Panc1 (cell line): ENCODE measurements around the gene MAP3K3. TPM values are rescaled to one million over a fixed set of nuclear protein-coding genes. Genes with fewer than 3 reads are reported as not detected.

Source experiments
- ATAC-seq: fragments of 200-7000 bp; cut with Tn5 transposase; 2 replicates; pipeline ENCODE4 v1.9.1; 2020; ENCODE audit warnings: mild to moderate bottlenecking, moderate library complexity
- BruUV-seq: library from RNA; stranded (reverse); fragments of 400-500 nt; replicated peaks from 2 replicates; lab custom pipeline; 2021; lab: Mats Ljungman, UMichigan
- CTCF ChIA-PET: fragments of 300-600 bp; sonication (Branson Sonifier 250); formaldehyde crosslinking; loops from one replicate; lab custom pipeline; 2022; ENCODE audit warnings: antibody characterized with exemption; lab: Charles Lee
- POLR2A ChIA-PET: fragments of 300-600 bp; sonication (Branson Sonifier 250); formaldehyde crosslinking; loops from one replicate; lab custom pipeline; 2022; ENCODE audit warnings: antibody characterized with exemption; lab: Charles Lee
- DNase-seq: peaks from one replicate; pipeline ENCODE4 v3.0.0-alpha.2; 2010; ENCODE audit warnings: low read depth, low spot score
- H3K27ac ChIP-seq: 2 replicates; pipeline ENCODE4 v1.5.1; 2011; ENCODE audit warnings: mild to moderate bottlenecking, low read length, inconsistent platforms
- H3K27me3 ChIP-seq: fragments of 200-500 bp; sonication (Bioruptor generic); 2 replicates; pipeline ENCODE4 v1.6.0; 2014; ENCODE audit warnings: low read length, inconsistent platforms; ENCODE audit not compliant: control insufficient read depth, insufficient read depth
- H3K36me3 ChIP-seq: fragments of 200-500 bp; sonication (Bioruptor generic); 2 replicates; pipeline ENCODE4 v1.5.1; 2014; ENCODE audit warnings: inconsistent platforms, mild to moderate bottlenecking, low read length, moderate library complexity; ENCODE audit not compliant: control insufficient read depth, insufficient read depth
- H3K4me1 ChIP-seq: 2 replicates; pipeline ENCODE4 v1.5.1; 2011; ENCODE audit warnings: inconsistent platforms, mild to moderate bottlenecking, low read length, moderate library complexity; ENCODE audit not compliant: control insufficient read depth, insufficient read depth
- H3K4me3 ChIP-seq, 2 experiments: 2 replicates each; pipeline ENCODE4 v1.5.1; 2011 to 2012; ENCODE audit warnings: low read depth in 2 of 2, low read length in 2 of 2, mild to moderate bottlenecking in 2 of 2, inconsistent platforms in 1 of 2, moderate library complexity in 1 of 2
- H3K9me3 ChIP-seq: fragments of 200-500 bp; sonication (Bioruptor generic); 2 replicates; pipeline ENCODE4 v1.5.1; 2014; ENCODE audit warnings: low read depth, mild to moderate bottlenecking, inconsistent platforms, low read length, moderate library complexity; ENCODE audit not compliant: control insufficient read depth, insufficient read depth
- POLR2AphosphoS5 ChIP-seq: IDR thresholded peaks from 2 replicates; pipeline ENCODE4 v1.6.1; 2012; ENCODE audit warnings: mild to moderate bottlenecking, low read depth, low read length, moderate library complexity
- SIN3A ChIP-seq: IDR thresholded peaks from 2 replicates; pipeline ENCODE4 v1.6.1; 2012; ENCODE audit warnings: low read depth, mild to moderate bottlenecking, low read length, moderate library complexity, borderline replicate concordance; ENCODE audit not compliant: insufficient read depth
- TCF7L2 ChIP-seq: IDR thresholded peaks from 2 replicates; pipeline ENCODE4 v1.6.1; 2011; ENCODE audit warnings: mild to moderate bottlenecking, low read depth, low read length, inconsistent platforms
- in situ Hi-C: cut with HindIII; loops from 2 replicates; pipeline ENCODE4 v1.10.0; 2016; ENCODE audit warnings: low sequenced_read_pairs, low pct_unique_long_range_greater_than_20kb
- intact Hi-C: fragments of 100-400 bp; cut with micrococcal nuclease; formaldehyde crosslinking; loops from one replicate; pipeline ENCODE4 v1.10.0; 2022; ENCODE audit not compliant: unreplicated experiment
- total RNA-seq: library from RNA; stranded (reverse); gene quantifications from one replicate; pipeline ENCODE4 v1.2.1, GENCODE V29; 2021; ENCODE audit not compliant: unreplicated experiment
- TF ChIP-seq, protein P1 (sequence below), 2 experiments: IDR thresholded peaks; 2 replicates each; pipeline ENCODE4 v1.6.1; 2011 to 2012; ENCODE audit warnings: low read depth in 2 of 2, control low read depth in 1 of 2, low read length in 1 of 2, mild to moderate bottlenecking in 1 of 2, moderate library complexity in 1 of 2; ENCODE audit not compliant: insufficient read depth in 1 of 2
- TF ChIP-seq, protein P2 (sequence below): fragments of 450-650 bp; IDR thresholded peaks from 2 replicates; pipeline ENCODE4 v1.5.1; 2017; ENCODE audit warnings: mild to moderate bottlenecking

Gene MAP3K3
- total RNA-seq, 1 experiment from 2014 or later: 22.3 TPM

DNA sequence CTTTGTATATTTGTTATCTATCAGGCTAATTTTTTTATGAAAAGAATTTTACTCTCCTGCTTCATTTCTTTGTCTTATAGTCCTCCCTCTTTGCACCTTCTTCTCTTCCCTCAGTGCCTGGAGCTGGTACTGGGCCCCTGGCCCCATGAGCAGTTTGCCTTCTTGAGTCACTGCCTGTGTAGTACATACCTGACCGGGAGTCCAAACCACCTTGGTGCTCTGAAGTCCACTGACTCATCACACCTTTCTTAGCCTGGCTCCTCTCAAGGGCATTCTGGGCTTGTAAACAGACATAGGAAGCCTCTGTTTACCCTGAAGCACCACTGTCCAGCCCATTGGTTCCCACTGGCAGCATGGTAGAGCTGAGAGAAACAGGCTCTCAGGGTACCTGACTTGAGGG lies 32.6 kb upstream of the MAP3K3 start:
- H3K4me3 ChIP-seq: no peak overlapping the region
- no peaks in the 10 kb centered on the region for H3K27me3 ChIP-seq
- peaks cover 5% of the 10 kb centered on the region; the same call in 1 of the 2 replicates for H3K36me3 ChIP-seq
- ATAC-seq (no peak), DNase-seq (no peak)
- intact Hi-C loops: no loop called here
- no peak for TF ChIP-seq TCF7L2
- TF ChIP-seq, protein P1, sequence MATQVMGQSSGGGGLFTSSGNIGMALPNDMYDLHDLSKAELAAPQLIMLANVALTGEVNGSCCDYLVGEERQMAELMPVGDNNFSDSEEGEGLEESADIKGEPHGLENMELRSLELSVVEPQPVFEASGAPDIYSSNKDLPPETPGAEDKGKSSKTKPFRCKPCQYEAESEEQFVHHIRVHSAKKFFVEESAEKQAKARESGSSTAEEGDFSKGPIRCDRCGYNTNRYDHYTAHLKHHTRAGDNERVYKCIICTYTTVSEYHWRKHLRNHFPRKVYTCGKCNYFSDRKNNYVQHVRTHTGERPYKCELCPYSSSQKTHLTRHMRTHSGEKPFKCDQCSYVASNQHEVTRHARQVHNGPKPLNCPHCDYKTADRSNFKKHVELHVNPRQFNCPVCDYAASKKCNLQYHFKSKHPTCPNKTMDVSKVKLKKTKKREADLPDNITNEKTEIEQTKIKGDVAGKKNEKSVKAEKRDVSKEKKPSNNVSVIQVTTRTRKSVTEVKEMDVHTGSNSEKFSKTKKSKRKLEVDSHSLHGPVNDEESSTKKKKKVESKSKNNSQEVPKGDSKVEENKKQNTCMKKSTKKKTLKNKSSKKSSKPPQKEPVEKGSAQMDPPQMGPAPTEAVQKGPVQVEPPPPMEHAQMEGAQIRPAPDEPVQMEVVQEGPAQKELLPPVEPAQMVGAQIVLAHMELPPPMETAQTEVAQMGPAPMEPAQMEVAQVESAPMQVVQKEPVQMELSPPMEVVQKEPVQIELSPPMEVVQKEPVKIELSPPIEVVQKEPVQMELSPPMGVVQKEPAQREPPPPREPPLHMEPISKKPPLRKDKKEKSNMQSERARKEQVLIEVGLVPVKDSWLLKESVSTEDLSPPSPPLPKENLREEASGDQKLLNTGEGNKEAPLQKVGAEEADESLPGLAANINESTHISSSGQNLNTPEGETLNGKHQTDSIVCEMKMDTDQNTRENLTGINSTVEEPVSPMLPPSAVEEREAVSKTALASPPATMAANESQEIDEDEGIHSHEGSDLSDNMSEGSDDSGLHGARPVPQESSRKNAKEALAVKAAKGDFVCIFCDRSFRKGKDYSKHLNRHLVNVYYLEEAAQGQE (IDR thresholded peaks at IDR 0.05; ENCODE audit: insufficient read depth in 1 of 2, low read depth in 2 of 2, low read length in 1 of 2): no peak
- TF ChIP-seq, protein P2, sequence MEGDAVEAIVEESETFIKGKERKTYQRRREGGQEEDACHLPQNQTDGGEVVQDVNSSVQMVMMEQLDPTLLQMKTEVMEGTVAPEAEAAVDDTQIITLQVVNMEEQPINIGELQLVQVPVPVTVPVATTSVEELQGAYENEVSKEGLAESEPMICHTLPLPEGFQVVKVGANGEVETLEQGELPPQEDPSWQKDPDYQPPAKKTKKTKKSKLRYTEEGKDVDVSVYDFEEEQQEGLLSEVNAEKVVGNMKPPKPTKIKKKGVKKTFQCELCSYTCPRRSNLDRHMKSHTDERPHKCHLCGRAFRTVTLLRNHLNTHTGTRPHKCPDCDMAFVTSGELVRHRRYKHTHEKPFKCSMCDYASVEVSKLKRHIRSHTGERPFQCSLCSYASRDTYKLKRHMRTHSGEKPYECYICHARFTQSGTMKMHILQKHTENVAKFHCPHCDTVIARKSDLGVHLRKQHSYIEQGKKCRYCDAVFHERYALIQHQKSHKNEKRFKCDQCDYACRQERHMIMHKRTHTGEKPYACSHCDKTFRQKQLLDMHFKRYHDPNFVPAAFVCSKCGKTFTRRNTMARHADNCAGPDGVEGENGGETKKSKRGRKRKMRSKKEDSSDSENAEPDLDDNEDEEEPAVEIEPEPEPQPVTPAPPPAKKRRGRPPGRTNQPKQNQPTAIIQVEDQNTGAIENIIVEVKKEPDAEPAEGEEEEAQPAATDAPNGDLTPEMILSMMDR: no peak
- no peak for TF ChIP-seq POLR2AphosphoS5
- TF ChIP-seq SIN3A: no peak
- no peaks in the 10 kb centered on the region for H3K4me1 ChIP-seq
- BruUV-seq: no TSS peak
- H3K9me3 ChIP-seq: no peaks in the 10 kb centered on the region
- H3K27ac ChIP-seq: no peak overlapping the region
- in situ Hi-C loops: no loop called here
- POLR2A ChIA-PET: no interaction called here
- CTCF ChIA-PET: no interaction called here

DNA sequence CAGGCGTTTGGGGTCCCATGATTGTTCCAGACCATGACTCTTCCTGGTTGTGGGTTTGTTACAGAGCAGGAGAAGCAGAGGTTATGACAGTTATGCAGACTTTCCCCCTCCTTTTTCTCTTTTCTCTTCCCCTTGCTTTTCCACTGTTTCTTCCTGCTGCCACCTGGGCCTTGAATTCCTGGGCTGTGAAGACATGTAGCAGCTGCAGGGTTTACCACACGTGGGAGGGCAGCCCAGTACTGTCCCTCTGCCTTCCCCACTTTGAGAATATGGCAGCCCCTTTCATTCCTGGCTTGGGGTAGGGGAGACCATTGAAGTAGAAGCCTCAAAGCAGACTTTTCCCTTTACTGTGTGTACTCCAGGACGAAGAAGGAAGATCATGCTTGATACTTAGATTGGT lies 29.4 kb upstream of the MAP3K3 start:
- Histone ChIP-seq H3K27me3 (no peaks in the 10 kb centered on the region), H3K36me3 (no peaks in the 10 kb centered on the region; the same call in 1 of the 2 replicates), H3K4me1 (no peaks in the 10 kb centered on the region), H3K4me3 (no peak overlapping the region), H3K9me3 (no peaks in the 10 kb centered on the region), H3K27ac (no peak overlapping the region)
- ATAC-seq (no peak), DNase-seq (no peak)
- TF ChIP-seq SIN3A: no peak
- TF ChIP-seq TCF7L2: no peak
- TF ChIP-seq POLR2AphosphoS5: no peak
- TF ChIP-seq, protein P1 (IDR thresholded peaks at IDR 0.05; ENCODE audit: insufficient read depth in 1 of 2, low read depth in 2 of 2, low read length in 1 of 2): no peak
- TF ChIP-seq, protein P2: no peak
- in situ Hi-C loops: no loop called here
- intact Hi-C loops: no loop called here
- ChIA-PET CTCF (no interaction called here), POLR2A (no interaction called here)
- BruUV-seq: no TSS peak
